T follicular helper cell (primary cell): Measurements from ENCODE around the gene ABCA2.
"Not testable (repeated sequence)": the region's sequence is repeated elsewhere in the genome, so short reads cannot be mapped to it uniquely, and the experiment has no call there.

Experiments
- DNase-seq: peaks from one replicate; pipeline ENCODE4 v3.0.0-alpha.2; 2020; ENCODE audit warnings: low read depth

The ABCA2 gene

GRCh38 chr9:137046088-137046787 is 18.2 kb upstream of the ABCA2 start, which contains the start of gene NPDC1:
Gene NPDC1 (minus strand): TSS chr9:137046177. CDS start chr9:137045989, 188 bp downstream.
- DNase-seq, result peak; percentile 70

GRCh38 chr9:137045294-137046087 is 17.5 kb upstream of the ABCA2 start:
- no peak for DNase-seq

DNA sequence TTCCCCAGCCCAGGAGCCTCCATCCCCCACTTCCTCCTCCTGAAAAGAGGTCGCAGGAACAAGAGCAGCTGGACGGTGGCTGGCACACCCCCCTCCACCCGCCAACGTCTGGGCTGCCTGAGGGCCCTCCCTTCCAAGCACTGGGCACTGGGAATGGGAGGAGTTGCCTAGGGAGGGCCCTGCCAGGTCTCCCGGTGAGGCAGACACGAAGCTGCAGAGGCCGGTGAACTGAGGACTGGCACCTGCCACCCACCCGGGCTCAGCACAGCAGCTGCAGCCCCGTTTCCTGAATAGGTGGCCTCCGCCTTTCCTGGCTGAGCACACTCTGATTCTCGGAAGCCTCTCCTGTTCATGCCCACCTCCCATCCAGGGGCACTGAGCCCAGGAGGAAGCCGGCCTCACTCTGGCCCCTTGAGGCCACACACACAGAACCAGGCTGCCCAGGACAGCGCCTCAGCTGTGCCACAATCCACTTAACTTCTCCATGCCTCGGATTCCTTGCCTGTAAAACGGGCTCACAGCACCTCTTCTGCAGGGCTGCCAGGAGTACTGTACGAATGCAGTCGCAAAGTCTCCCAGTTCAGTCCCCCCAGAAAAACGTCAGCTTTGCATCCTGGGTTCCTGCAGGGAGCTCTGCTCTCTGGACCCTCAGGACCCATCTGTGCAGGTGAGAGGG is 16.6 kb upstream of the ABCA2 start:
- no peak for DNase-seq

GRCh38 chr9:137044037-137044436 is 16.0 kb upstream of the ABCA2 start:
- DNase-seq, result no peak

DNA sequence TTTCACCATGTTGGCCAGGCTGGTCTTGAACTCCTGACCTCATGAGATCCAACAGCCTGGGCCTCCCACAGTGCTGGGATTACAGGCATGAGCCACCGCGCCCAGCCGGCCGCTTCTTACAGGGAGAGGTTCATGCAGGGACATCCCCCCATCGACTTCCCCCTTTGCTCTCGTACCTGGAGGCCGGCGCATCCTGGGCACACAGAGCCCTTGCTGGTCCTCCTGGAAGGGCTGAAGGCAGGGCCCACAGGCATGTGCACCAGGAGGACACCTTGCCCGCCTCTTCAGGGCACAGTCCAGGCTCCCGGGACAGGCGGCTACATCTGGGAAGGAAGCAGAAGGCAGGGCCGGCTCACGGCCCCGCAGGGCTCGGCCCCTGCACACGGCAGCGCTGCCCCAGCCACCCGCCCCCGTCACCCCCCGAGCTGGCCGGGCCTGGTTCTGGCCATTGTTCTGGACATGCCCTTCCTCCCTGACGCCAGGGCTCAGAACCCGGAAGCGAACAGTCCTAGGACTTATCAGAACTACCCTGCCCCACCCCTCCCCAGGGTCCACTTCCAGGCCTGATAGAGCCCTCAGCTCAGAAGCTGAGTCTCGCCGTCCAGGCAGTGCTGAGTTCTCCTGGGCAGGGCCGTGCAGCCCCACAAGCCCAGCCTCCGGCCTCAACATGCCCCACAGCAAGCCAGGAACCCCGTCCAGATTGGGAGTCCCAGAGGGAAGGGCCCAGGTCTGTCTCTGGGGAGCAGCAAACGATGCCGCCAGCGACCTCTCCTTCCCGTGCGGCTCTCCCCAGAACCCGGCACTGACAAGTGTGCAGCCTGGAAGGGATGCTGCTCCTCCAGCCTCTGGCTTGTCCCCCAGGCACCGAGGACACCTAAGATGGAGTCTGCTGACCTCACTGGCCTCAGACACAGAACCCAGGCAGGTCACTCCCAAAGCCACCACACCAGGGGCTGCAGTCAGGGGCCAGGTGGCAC is 15.0 kb upstream of the ABCA2 start:
- DNase-seq, result no peak

- DNase-seq, result no peak
Observed at GRCh38 chr9:137041124-137041523, 13.1 kb upstream of the ABCA2 start.

- no peak for DNase-seq
Observed at GRCh38 chr9:137040568-137040967, 12.5 kb upstream of the ABCA2 start.

- DNase-seq, result no peak
Observed at GRCh38 chr9:137039611-137040366, 11.8 kb upstream of the ABCA2 start.

DNA sequence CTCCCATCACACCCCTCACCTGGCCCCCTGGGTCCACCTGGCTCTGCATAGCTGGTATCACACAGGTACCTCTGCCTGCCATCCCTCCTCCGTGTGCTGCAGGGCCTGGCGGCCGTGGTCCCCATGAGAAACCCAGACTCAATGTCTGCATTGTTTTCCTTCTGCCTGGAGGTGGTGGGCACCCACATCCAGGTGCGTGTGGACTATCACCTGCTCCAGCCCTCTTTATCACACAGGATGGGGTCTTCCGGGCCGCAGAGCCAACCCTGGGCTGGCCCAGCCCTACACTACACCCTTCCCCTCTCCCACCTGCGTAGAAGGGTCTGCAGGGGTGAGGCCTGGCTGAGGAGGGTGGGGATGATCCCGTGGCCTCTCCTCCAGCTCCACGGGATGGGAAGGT is 10.9 kb upstream of the ABCA2 start:
- no peak for DNase-seq

GRCh38 chr9:137037483-137037882 is 9.4 kb upstream of the ABCA2 start:
- DNase-seq, result no peak

GRCh38 chr9:137037035-137037434 is 9.0 kb upstream of the ABCA2 start:
- no peak for DNase-seq

GRCh38 chr9:137035937-137036336 is 7.9 kb upstream of the ABCA2 start:
- no peak for DNase-seq

GRCh38 chr9:137035507-137035834 is 7.4 kb upstream of the ABCA2 start:
- no peak for DNase-seq

- DNase-seq, result peak; percentile 78
Observed at GRCh38 chr9:137034709-137035506, 6.9 kb upstream of the ABCA2 start.

DNA sequence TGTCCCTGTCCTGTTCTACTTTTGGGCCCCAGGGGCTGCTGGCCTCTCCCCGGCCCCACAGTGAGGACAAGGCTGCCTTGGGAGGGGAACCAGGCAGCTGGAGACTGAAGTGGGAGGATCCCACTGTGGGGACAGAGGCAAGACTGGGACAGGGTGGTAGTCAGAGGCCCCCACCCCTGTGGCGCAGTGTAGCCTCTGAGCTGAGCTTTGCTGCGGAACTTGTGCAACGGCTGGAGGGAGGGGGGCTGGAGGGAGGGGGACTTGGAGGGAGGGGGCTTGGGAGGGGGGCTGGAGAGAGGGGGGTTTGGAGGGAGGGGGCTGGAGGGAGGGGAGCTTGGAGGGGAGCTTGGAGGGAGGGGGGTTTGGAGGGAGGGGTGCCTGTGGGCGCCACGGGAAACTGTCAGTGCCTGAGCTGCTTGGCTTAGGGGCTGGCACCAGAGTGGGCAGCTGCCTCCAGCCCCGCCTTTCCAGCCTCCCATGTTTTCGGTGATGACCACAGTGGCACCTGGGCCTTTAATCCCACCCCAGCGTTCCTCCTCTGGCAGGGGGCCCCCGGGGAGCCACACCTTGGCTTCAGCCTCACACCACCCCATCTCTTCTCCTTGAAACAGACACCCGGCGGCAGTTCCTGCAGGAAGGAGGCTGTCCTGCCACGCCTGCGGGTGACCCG is 6.1 kb upstream of the ABCA2 start:
- DNase-seq, result no peak

GRCh38 chr9:137033481-137033880 is 5.4 kb upstream of the ABCA2 start:
- DNase-seq, result not testable (repeated sequence)

DNA sequence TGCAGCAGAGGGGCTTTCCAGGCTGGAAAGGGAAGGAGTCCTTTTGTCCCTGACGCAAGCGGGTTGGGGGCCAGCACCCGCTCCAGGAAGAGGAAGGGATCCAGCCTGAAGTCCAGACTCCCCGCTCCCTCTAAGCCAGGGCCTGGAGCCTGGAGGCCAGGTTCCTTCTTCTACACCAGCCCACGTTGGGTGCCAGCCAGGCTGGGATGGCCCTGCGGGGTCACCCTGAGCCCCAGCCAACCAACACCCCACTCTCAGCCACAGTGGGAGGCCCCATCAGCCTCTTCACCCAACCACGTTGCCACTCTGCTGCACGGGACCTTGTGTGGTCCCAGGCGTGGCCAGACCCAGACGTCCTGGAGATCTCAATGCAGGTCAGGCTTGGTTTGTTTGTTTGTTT is 4.8 kb upstream of the ABCA2 start:
- no peak for DNase-seq

DNA sequence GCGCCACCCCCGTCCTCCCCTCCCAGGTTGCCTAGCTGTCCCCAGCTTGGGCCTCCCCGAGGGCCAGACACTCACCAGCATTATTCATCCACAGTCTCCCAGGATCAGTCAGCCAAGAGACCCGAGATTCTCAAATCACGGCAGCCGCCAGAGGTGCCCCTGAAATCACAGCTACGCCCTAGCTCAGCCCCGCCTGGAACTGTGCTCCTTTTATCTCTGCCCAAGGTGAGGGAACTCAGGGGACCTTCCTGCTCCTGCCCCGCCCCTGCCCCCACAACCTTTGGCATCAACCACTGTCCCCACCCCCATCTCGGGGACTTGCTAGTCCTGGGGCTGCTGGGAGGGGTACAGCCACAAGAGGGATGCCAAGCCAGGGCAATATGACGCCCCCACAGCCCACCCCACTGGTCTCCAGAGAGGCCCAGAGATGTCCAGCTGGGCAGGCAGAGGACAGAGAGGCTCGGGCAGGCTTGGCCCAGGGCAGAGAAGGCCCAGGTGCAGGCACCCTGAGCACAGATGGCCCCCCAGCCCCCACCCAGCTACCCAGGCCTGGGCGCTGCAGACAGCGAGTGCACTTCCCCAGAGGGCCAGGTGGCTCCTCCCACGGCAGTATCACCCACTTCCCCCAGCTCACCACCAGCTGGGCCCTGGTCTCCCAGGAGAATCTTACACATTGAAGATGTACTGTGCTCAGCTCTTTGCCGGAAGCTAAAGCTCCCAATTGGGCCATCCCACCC is 4.0 kb upstream of the ABCA2 start, which contains the start of gene FUT7:
FUT7 (minus strand) TSS at position 185 of the 737 bp plus-strand sequence; CDS start at position 88, 97 bp downstream.
- no peak for DNase-seq
